ENCODE measurements around the gene COQ10A. TPM values are rescaled to one million over a fixed set of nuclear protein-coding genes. Genes with fewer than 3 reads are reported as not detected.

The COQ10A gene
- total RNA-seq, 1 experiment from 2014 or later: 18.4 TPM

Other genes with a start within 250 kb of the COQ10A start
- gene IKZF4, start 245.9 kb upstream of the COQ10A start, total RNA-seq (2022): 15.6 and 15.7 TPM in 2 replicates
- 50.2 and 60.4 TPM in 2 replicates for gene RPS26, start 225.0 kb upstream of the COQ10A start, total RNA-seq (2022)
- gene ERBB3, start 186.8 kb upstream of the COQ10A start, total RNA-seq (2022): 101 and 109 TPM in 2 replicates
- gene PA2G4, start 162.4 kb upstream of the COQ10A start, total RNA-seq (2022): 178 and 190 TPM in 2 replicates
- 3,009 and 3,051 TPM in 2 replicates for gene RPL41, start 150.3 kb upstream of the COQ10A start, total RNA-seq (2022)
- 3.5 and 4.4 TPM in 2 replicates for gene ZC3H10, start 148.7 kb upstream of the COQ10A start, total RNA-seq (2022)
- 70.4 and 79.0 TPM in 2 replicates for gene ESYT1, start 138.7 kb upstream of the COQ10A start, total RNA-seq (2022)
- 40.5 and 44.8 TPM in 2 replicates for gene MYL6B, start 114.4 kb upstream of the COQ10A start, total RNA-seq (2022)
- 960 and 1,174 TPM in 2 replicates for gene MYL6, start 108.6 kb upstream of the COQ10A start, total RNA-seq (2022)
- 89.1 and 94.8 TPM in 2 replicates for gene SMARCC2, start 77.5 kb upstream of the COQ10A start, total RNA-seq (2022)
- 48.0 and 53.4 TPM in 2 replicates for gene RNF41, start 45.0 kb upstream of the COQ10A start, total RNA-seq (2022)
- gene NABP2, start 42.6 kb upstream of the COQ10A start, total RNA-seq (2022): 32.1 and 37.7 TPM in 2 replicates
- gene SLC39A5, start 36.9 kb upstream of the COQ10A start, total RNA-seq (2022): 83.1 and 110 TPM in 2 replicates
- 34.6 and 46.3 TPM in 2 replicates for gene ANKRD52, start 8.6 kb upstream of the COQ10A start, total RNA-seq (2022)
- 241 and 263 TPM in 2 replicates for gene CS, start 33.4 kb downstream of the COQ10A start, total RNA-seq (2022)
- gene CNPY2, start 49.0 kb downstream of the COQ10A start, total RNA-seq (2022): 204 and 208 TPM in 2 replicates
- gene PAN2, start 67.1 kb downstream of the COQ10A start, total RNA-seq (2022): 25.7 and 30.0 TPM in 2 replicates
- gene IL23A, start 71.9 kb downstream of the COQ10A start, total RNA-seq (2022): 0.48 TPM in 1 of 2 replicates, not detected in the other
- 76.7 and 79.5 TPM in 2 replicates for gene STAT2, start 93.2 kb downstream of the COQ10A start, total RNA-seq (2022)
- gene APOF, start 95.9 kb downstream of the COQ10A start, total RNA-seq (2022): 0.18 and 0.23 TPM in 2 replicates
- 40.1 and 43.2 TPM in 2 replicates for gene TIMELESS, start 182.5 kb downstream of the COQ10A start, total RNA-seq (2022)
- not detected in 2 replicates for gene MIP, start 187.7 kb downstream of the COQ10A start, total RNA-seq (2022)
- gene SPRYD4, start 201.6 kb downstream of the COQ10A start, total RNA-seq (2022): 2.8 TPM in 2 replicates
- 14.2 and 14.7 TPM in 2 replicates for gene GLS2, start 221.2 kb downstream of the COQ10A start, total RNA-seq (2022)